Kidney (tissue), 14 donors: Measurements from ENCODE around the gene SLC15A4. TPM values are rescaled to one million over a fixed set of nuclear protein-coding genes. Genes with fewer than 3 reads are reported as not detected.
"Not testable (repeated sequence)": the region's sequence is repeated elsewhere in the genome, so short reads cannot be mapped to it uniquely, and the experiment has no call there.

Experiments used
- DNase-seq, 5 donors: peaks; one replicate each; pipeline ENCODE4 v3.0.0-alpha.2; 2013 to 2020
- FAIRE-seq: peaks from 2 replicates; lab custom pipeline; 2012; peaks lifted over from hg19 to GRCh38; lab: Jason Lieb, UNC
- H3K27ac ChIP-seq, 2 donors: one replicate each; pipeline ENCODE4 v1.7.0; 2013; ENCODE audit warnings: low read depth in 2 of 2, low read length in 2 of 2, inconsistent platforms in 1 of 2
- H3K27me3 ChIP-seq: one replicate; pipeline ENCODE4 v1.7.1; 2013; ENCODE audit warnings: low read length, inconsistent platforms; ENCODE audit not compliant: control insufficient read depth, insufficient read depth
- H3K36me3 ChIP-seq, 3 donors: one replicate each; pipeline versions ENCODE4 v1.7.0 to v1.7.1; 2013; ENCODE audit warnings: low read length in 3 of 3, control low read depth in 1 of 3, inconsistent platforms in 1 of 3; ENCODE audit not compliant: insufficient read depth in 3 of 3, control insufficient read depth in 2 of 3
- H3K4me1 ChIP-seq, 3 donors: one replicate each; pipeline versions ENCODE4 v1.7.0 to v1.7.1; 2013; ENCODE audit warnings: low read length in 3 of 3, inconsistent platforms in 1 of 3, low read depth in 1 of 3; ENCODE audit not compliant: control insufficient read depth in 2 of 3, insufficient read depth in 2 of 3
- H3K4me3 ChIP-seq, 3 donors: one replicate each; pipeline versions ENCODE4 v1.7.0 to v1.8.1; 2013; ENCODE audit warnings: low read length in 3 of 3, control low read depth in 1 of 3, inconsistent platforms in 1 of 3
- H3K9ac ChIP-seq, 3 donors: one replicate each; pipeline versions ENCODE4 v1.7.0 to v1.7.1; 2013; ENCODE audit warnings: low read length in 3 of 3, control low read depth in 1 of 3, inconsistent platforms in 1 of 3
- H3K9me3 ChIP-seq, 3 donors: one replicate each; pipeline versions ENCODE4 v1.7.0 to v1.7.1; 2013; ENCODE audit warnings: low read length in 3 of 3, control low read depth in 1 of 3, inconsistent platforms in 1 of 3; ENCODE audit not compliant: control insufficient read depth in 2 of 3, insufficient read depth in 1 of 3
- CTCF ChIP-seq: IDR thresholded peaks from 3 replicates; pipeline ENCODE4 v1.5.1; 2012; ENCODE audit warnings: mild to moderate bottlenecking, moderate library complexity, borderline replicate concordance; ENCODE audit not compliant: insufficient read depth; ENCODE audit errors: extremely low read depth
- intact Hi-C: fragments of 100-400 bp; cut with DNase I; formaldehyde crosslinking; loops from one replicate; pipeline ENCODE4 v1.11.1; 2022
- polyA plus RNA-seq: library from polyadenylated mRNA; stranded (reverse); fragments of 350-450 nt; fragmentation: Illumina TruSeq; extraction: RNeasy Lipid Tissue Mini Kit (QIAGEN cat#74804); gene quantifications from one replicate; pipeline ENCODE4 v1.2.3, GENCODE V29; 2014; ENCODE audit warnings: low read depth, low replicate concordance; ENCODE audit not compliant: insufficient read depth
- total RNA-seq: library from RNA; stranded (reverse); fragmentation: NEBNext Ultra II Directional; extraction: Animal tissue kit (Norgen Biotek cat#: 25700); gene quantifications from one replicate; pipeline ENCODE4 v1.2.1, GENCODE V29; 2021
- donor health status: control.
- donor health status: control.
- donor health status: control.
- donor health status: control.
- donor health status: control.
- donor health status: DM: yes; HTN: yes; CAD: no.
- donor health status: Normal renal cell carcinoma (clear cell type).

SLC15A4 gene
- total and polyA plus RNA-seq, 2 donors from 2014 or later = 11.3 to 32.4 TPM

- Histone ChIP-seq H3K4me3 (no peak overlapping the region), H3K9ac (no peak overlapping the region), H3K9me3 (no peaks in the 10 kb centered on the region), H3K36me3 (no peaks in the 10 kb centered on the region), H3K4me1 (no peaks in the 10 kb centered on the region), H3K27me3 (no peaks in the 10 kb centered on the region), H3K27ac (no peak overlapping the region)
- intact Hi-C loops = no loop called here
- DNase-seq (no peak), FAIRE-seq (no peak)
- TF ChIP-seq CTCF = no peak
Measured at GRCh38 chr12:128848371-128848770, 24.6 kb upstream of the SLC15A4 start.

- H3K27ac ChIP-seq, H3K4me3 ChIP-seq, H3K36me3 ChIP-seq, H3K9me3 ChIP-seq, FAIRE-seq, intact Hi-C loops, H3K27me3 ChIP-seq, H3K4me1 ChIP-seq, DNase-seq, H3K9ac ChIP-seq: not testable (repeated sequence)
Measured at GRCh38 chr12:128846671-128847070, 22.9 kb upstream of the SLC15A4 start.

- H3K27me3 ChIP-seq = no peaks in the 10 kb centered on the region
- FAIRE-seq (no peak), DNase-seq (no peak)
- no peak overlapping the region for H3K9ac ChIP-seq
- H3K36me3 ChIP-seq = no peaks in the 10 kb centered on the region
- no peaks in the 10 kb centered on the region for H3K4me1 ChIP-seq
- intact Hi-C loops = no loop called here
- no peak overlapping the region for H3K27ac ChIP-seq
- no peak for TF ChIP-seq CTCF
- no peaks in the 10 kb centered on the region for H3K9me3 ChIP-seq
- no peak overlapping the region for H3K4me3 ChIP-seq
Measured at GRCh38 chr12:128844031-128844635, 20.4 kb upstream of the SLC15A4 start.

GRCh38 chr12:128843538-128843937 is 19.8 kb upstream of the SLC15A4 start:
- no peaks in the 10 kb centered on the region for H3K4me1 ChIP-seq
- no peak overlapping the region for H3K9ac ChIP-seq
- H3K27me3 ChIP-seq = no peaks in the 10 kb centered on the region
- no peaks in the 10 kb centered on the region for H3K36me3 ChIP-seq
- DNase-seq (no peak), FAIRE-seq (no peak)
- intact Hi-C loops = no loop called here
- no peak overlapping the region for H3K4me3 ChIP-seq
- H3K9me3 ChIP-seq = no peaks in the 10 kb centered on the region
- no peak overlapping the region for H3K27ac ChIP-seq
- no peak for TF ChIP-seq CTCF
